OCI-LY3 (cell line): ENCODE measurements around the gene TTLL11.

Experiments
- H2AFZ ChIP-seq: fragments of 200-600, 300-600 bp; shearing (Covaris generic); 2 replicates; pipeline ENCODE4 v1.6.0; 2014; ENCODE audit warnings: antibody characterized with exemption, low read depth, low read length
- H3K27ac ChIP-seq: fragments of 200-600, 300-600 bp; sonication (generic); 2 replicates; pipeline ENCODE4 v1.5.1; 2014; ENCODE audit warnings: mild to moderate bottlenecking, low read length, moderate library complexity, mixed read lengths
- H3K27me3 ChIP-seq: fragments of 200-600, 300-600 bp; sonication (generic); 2 replicates; pipeline ENCODE4 v1.6.1; 2014; ENCODE audit warnings: low read depth, low read length, mixed read lengths
- H3K36me3 ChIP-seq: fragments of 200-600, 300-600 bp; sonication (generic); replicated peaks from 2 replicates; pipeline ENCODE3; 2014; ENCODE audit warnings: low read depth, low read length, mixed read lengths
- H3K4me1 ChIP-seq: fragments of 300-600, 200-600 bp; sonication (generic); 2 replicates; pipeline ENCODE4 v1.6.1; 2014; ENCODE audit warnings: low read length, mixed read lengths
- H3K4me2 ChIP-seq: fragments of 200-600, 300-600 bp; sonication (generic); 2 replicates; pipeline ENCODE4 v1.6.1; 2014; ENCODE audit warnings: low read length, mixed read lengths
- H3K4me3 ChIP-seq: fragments of 300-600, 200-600 bp; sonication (generic); 2 replicates; pipeline ENCODE4 v1.5.1; 2014; ENCODE audit warnings: antibody characterized with exemption, mild to moderate bottlenecking, low read length, moderate library complexity
- H3K79me2 ChIP-seq: fragments of 300-600, 200-600 bp; shearing (Covaris generic); 2 replicates; pipeline ENCODE4 v1.6.1; 2014; ENCODE audit warnings: mild to moderate bottlenecking, low read length, mixed read lengths
- H3K9ac ChIP-seq: fragments of 300-600, 200-600 bp; shearing (Covaris generic); 2 replicates; pipeline ENCODE4 v1.6.0; 2014; ENCODE audit warnings: mild to moderate bottlenecking, low read length, moderate library complexity
- H3K9me3 ChIP-seq: fragments of 200-600, 300-600 bp; shearing (Covaris generic); 2 replicates; pipeline ENCODE4 v1.6.1; 2014; ENCODE audit warnings: low read length, mixed read lengths; ENCODE audit not compliant: insufficient read depth
- H4K20me1 ChIP-seq: fragments of 200-600, 300-600 bp; sonication (generic); 2 replicates; pipeline ENCODE4 v1.6.1; 2016; ENCODE audit warnings: low read length, mixed read lengths; ENCODE audit not compliant: insufficient read depth
- EZH2phosphoT487 ChIP-seq: fragments of 200-600 bp; shearing (Covaris generic); IDR thresholded peaks from 2 replicates; pipeline ENCODE4 v1.6.1; 2018; ENCODE audit warnings: antibody characterized with exemption, mixed run types, low read depth
- TF ChIP-seq, protein P1 (sequence below): fragments of 200-600, 300-600 bp; sonication (generic); IDR thresholded peaks from 2 replicates; pipeline ENCODE4 v1.5.1; 2014; ENCODE audit warnings: antibody characterized with exemption, low read length, low read depth

TTLL11 gene

GRCh38 chr9:122036988-122037387 is 56.1 kb downstream of the TTLL11 start:
- no peaks in the 10 kb centered on the region for H3K9me3 ChIP-seq
- H3K79me2 ChIP-seq: no peaks in the 10 kb centered on the region
- H3K27ac ChIP-seq: no peak overlapping the region
- no peaks in the 10 kb centered on the region for H3K36me3 ChIP-seq
- no peak overlapping the region for H3K4me3 ChIP-seq
- H3K9ac ChIP-seq: no peak overlapping the region
- no peak overlapping the region for H3K4me2 ChIP-seq
- H4K20me1 ChIP-seq: no peaks in the 10 kb centered on the region
- no peak overlapping the region for H2AFZ ChIP-seq
- TF ChIP-seq EZH2phosphoT487: no peak
- TF ChIP-seq, protein P1, sequence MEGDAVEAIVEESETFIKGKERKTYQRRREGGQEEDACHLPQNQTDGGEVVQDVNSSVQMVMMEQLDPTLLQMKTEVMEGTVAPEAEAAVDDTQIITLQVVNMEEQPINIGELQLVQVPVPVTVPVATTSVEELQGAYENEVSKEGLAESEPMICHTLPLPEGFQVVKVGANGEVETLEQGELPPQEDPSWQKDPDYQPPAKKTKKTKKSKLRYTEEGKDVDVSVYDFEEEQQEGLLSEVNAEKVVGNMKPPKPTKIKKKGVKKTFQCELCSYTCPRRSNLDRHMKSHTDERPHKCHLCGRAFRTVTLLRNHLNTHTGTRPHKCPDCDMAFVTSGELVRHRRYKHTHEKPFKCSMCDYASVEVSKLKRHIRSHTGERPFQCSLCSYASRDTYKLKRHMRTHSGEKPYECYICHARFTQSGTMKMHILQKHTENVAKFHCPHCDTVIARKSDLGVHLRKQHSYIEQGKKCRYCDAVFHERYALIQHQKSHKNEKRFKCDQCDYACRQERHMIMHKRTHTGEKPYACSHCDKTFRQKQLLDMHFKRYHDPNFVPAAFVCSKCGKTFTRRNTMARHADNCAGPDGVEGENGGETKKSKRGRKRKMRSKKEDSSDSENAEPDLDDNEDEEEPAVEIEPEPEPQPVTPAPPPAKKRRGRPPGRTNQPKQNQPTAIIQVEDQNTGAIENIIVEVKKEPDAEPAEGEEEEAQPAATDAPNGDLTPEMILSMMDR: no peak
- no peaks in the 10 kb centered on the region for H3K27me3 ChIP-seq
- H3K4me1 ChIP-seq: peaks cover 10% of the 10 kb centered on the region

GRCh38 chr9:122036408-122036807 is 56.7 kb downstream of the TTLL11 start:
- TF ChIP-seq, protein P1: no peak
- Histone ChIP-seq H3K4me1 (peaks cover 10% of the 10 kb centered on the region), H4K20me1 (no peaks in the 10 kb centered on the region), H3K27ac (no peak overlapping the region), H3K36me3 (no peaks in the 10 kb centered on the region), H3K79me2 (no peaks in the 10 kb centered on the region), H3K4me2 (no peak overlapping the region), H3K9ac (no peak overlapping the region), H3K4me3 (no peak overlapping the region), H3K9me3 (no peaks in the 10 kb centered on the region), H2AFZ (no peak overlapping the region), H3K27me3 (no peaks in the 10 kb centered on the region)

DNA sequence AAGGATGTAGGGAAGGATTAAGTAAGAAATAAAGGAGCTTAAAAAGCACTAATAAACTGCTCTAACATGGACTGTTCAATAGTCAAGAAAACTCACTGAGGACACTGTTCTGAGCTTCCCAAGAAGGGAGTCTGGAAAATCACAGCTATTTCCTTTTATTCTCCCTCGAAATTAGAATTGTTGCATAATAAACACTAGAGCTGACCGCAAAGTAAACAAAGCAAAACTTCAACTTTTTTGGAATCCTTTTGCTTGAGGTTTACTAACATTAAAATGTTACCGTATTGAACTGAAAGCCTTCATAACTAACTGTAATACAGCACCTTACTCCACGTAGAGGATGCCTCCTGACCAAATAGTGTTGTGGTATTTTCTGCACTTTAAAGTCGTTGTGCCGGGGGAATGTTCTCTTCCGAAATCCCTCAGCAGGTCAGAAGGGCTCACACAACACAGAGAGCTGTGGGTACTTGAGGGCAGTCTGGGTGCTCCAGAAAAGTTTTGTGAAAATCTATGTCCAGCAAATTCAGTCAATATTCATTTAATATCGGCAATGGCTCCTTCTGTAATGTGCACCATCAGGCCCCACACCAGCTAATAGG is 59.2 kb downstream of the TTLL11 start:
- TF ChIP-seq, protein P1: no peak
- TF ChIP-seq EZH2phosphoT487: no peak
- no peaks in the 10 kb centered on the region for H3K9me3 ChIP-seq
- H3K79me2 ChIP-seq: no peaks in the 10 kb centered on the region
- H3K9ac ChIP-seq: no peak overlapping the region
- no peak overlapping the region for H3K4me3 ChIP-seq
- no peaks in the 10 kb centered on the region for H3K4me1 ChIP-seq
- H3K27ac ChIP-seq: no peak overlapping the region
- H2AFZ ChIP-seq: no peak overlapping the region
- no peaks in the 10 kb centered on the region for H3K36me3 ChIP-seq
- no peak overlapping the region for H3K4me2 ChIP-seq
- no peaks in the 10 kb centered on the region for H4K20me1 ChIP-seq
- no peaks in the 10 kb centered on the region for H3K27me3 ChIP-seq

GRCh38 chr9:122032346-122032745 is 60.8 kb downstream of the TTLL11 start:
- H3K9ac ChIP-seq: no peak overlapping the region
- H3K4me1 ChIP-seq: no peaks in the 10 kb centered on the region

More at GRCh38 chr9:122032346-122032745, 60.8 kb downstream of the TTLL11 start:
- no peaks in the 10 kb centered on the region for H3K9me3 ChIP-seq
- no peak overlapping the region for H3K27ac ChIP-seq
- no peak overlapping the region for H3K4me2 ChIP-seq
- no peaks in the 10 kb centered on the region for H4K20me1 ChIP-seq
- no peak overlapping the region for H3K4me3 ChIP-seq
- H2AFZ ChIP-seq: no peak overlapping the region
- no peak for TF ChIP-seq EZH2phosphoT487
- TF ChIP-seq, protein P1: no peak
- no peaks in the 10 kb centered on the region for H3K36me3 ChIP-seq
- no peaks in the 10 kb centered on the region for H3K27me3 ChIP-seq
- H3K79me2 ChIP-seq: no peaks in the 10 kb centered on the region
